IMR-90 (cell line): ENCODE measurements around the gene BCL2L12.

Experiments
- BHLHE40 ChIP-seq: fragments of 150-350 bp; IDR thresholded peaks from 2 replicates; pipeline ENCODE4 v1.6.1; 2016; ENCODE audit warnings: mild to moderate bottlenecking, low read depth, low read length
- CEBPB ChIP-seq: IDR thresholded peaks from 2 replicates; pipeline ENCODE4 v1.6.1; 2012; ENCODE audit warnings: low read depth, low read length, improper control_type of control experiment
- CTCF ChIP-seq: conservative IDR thresholded peaks from 2 replicates; pipeline ENCODE4 v1.5.1; 2012; ENCODE audit warnings: mild to moderate bottlenecking, low read depth, low read length, improper control_type of control experiment
- ELK1 ChIP-seq: fragments of 150-350 bp; IDR thresholded peaks from 2 replicates; pipeline ENCODE4 v1.6.1; 2016; ENCODE audit warnings: low read depth, mild to moderate bottlenecking, low read length, moderate library complexity, borderline replicate concordance
- FOS ChIP-seq: fragments of 150-350 bp; IDR thresholded peaks from 2 replicates; pipeline ENCODE4 v1.6.1; 2016; ENCODE audit warnings: low read depth, low read length
- MAFK ChIP-seq: IDR thresholded peaks from 2 replicates; pipeline ENCODE4 v1.6.1; 2012; ENCODE audit warnings: low read depth, low read length, improper control_type of control experiment
- MAZ ChIP-seq: IDR thresholded peaks from 2 replicates; pipeline ENCODE4 v1.6.1; 2012; ENCODE audit warnings: low read depth, mild to moderate bottlenecking, low read length, improper control_type of control experiment, moderate library complexity, borderline replicate concordance
- MXI1 ChIP-seq: IDR thresholded peaks from 2 replicates; pipeline ENCODE4 v1.6.1; 2012; ENCODE audit warnings: low read depth, mild to moderate bottlenecking, low read length, moderate library complexity, borderline replicate concordance
- POLR2A ChIP-seq: IDR thresholded peaks from 2 replicates; pipeline ENCODE4 v1.6.1; 2012; ENCODE audit warnings: mild to moderate bottlenecking, low read depth, low read length
- RAD21 ChIP-seq: IDR thresholded peaks from 2 replicates; pipeline ENCODE4 v1.6.1; 2012; ENCODE audit warnings: low read length, improper control_type of control experiment
- RFX5 ChIP-seq: IDR thresholded peaks from 2 replicates; pipeline ENCODE4 v1.8.0; 2012; ENCODE audit warnings: low read depth, mild to moderate bottlenecking, low read length, moderate library complexity
- SMC3 ChIP-seq: fragments of 150-350 bp; IDR thresholded peaks from 2 replicates; pipeline ENCODE4 v1.6.1; 2016; ENCODE audit warnings: low read depth, mild to moderate bottlenecking, antibody characterized with exemption, low read length, moderate library complexity
- USF2 ChIP-seq: fragments of 150-350 bp; IDR thresholded peaks from 2 replicates; pipeline ENCODE4 v1.6.1; 2017; ENCODE audit warnings: mild to moderate bottlenecking, antibody characterized with exemption, low read length, low read depth

- TF ChIP-seq CTCF, result no peak
- no peak for TF ChIP-seq POLR2A
- no peak for TF ChIP-seq SMC3
- no peak for TF ChIP-seq RAD21
- no peak for TF ChIP-seq CEBPB
- TF ChIP-seq MXI1, result no peak
- no peak for TF ChIP-seq USF2
- TF ChIP-seq RFX5, result no peak
- no peak for TF ChIP-seq MAZ
- TF ChIP-seq MAFK, result no peak
- no peak for TF ChIP-seq BHLHE40
- no peak for TF ChIP-seq ELK1
- no peak for TF ChIP-seq FOS
These were observed 9.9 kb upstream of the BCL2L12 start for GRCh38 chr19:49655570-49656455.
